K562 (cell line): ENCODE results near the gene PTOV1. TPM values are rescaled to one million over a fixed set of nuclear protein-coding genes. Genes with fewer than 3 reads are reported as not detected.

Experiments
- CTBP1 ChIP-seq: fragments of 450-650 bp; IDR thresholded peaks from 2 replicates; pipeline ENCODE4 v1.6.1; 2016; ENCODE audit warnings: borderline replicate concordance
- CXXC5 ChIP-seq: fragments of 250-450 bp; sonication (Bioruptor Pico); IDR thresholded peaks from 2 replicates; pipeline ENCODE4 v1.8.0; 2022; ENCODE audit warnings: inconsistent platforms, mild to moderate bottlenecking, moderate library complexity
- ETV1 ChIP-seq: fragments of 450-650 bp; conservative IDR thresholded peaks from 2 replicates; pipeline ENCODE4 v1.6.1; 2016; ENCODE audit warnings: missing genetic modification characterization, control low read depth, low read depth, missing compliant biosample characterization
- HSF4 ChIP-seq: fragments of 250-450 bp; sonication (Bioruptor Pico); IDR thresholded peaks from 2 replicates; pipeline ENCODE4 v2.1.2; 2022; ENCODE audit warnings: mild to moderate bottlenecking, moderate library complexity, borderline replicate concordance
- KLF13 ChIP-seq: fragments of 450-650 bp; IDR thresholded peaks from 2 replicates; pipeline ENCODE4 v1.6.1; 2016; ENCODE audit warnings: missing genetic modification characterization, low read depth, mild to moderate bottlenecking, missing compliant biosample characterization, moderate library complexity, borderline replicate concordance
- MAFK ChIP-seq: IDR thresholded peaks from 2 replicates; pipeline ENCODE4 v1.6.1; 2011; ENCODE audit warnings: low read length, improper control_type of control experiment
- NR4A1 ChIP-seq, 2 experiments: fragments of 250-450 bp in 1 of 2; fragments of 450-650 bp in 1 of 2; sonication (Bioruptor Pico) in 1 of 2; IDR thresholded peaks; 2 replicates each; pipeline versions ENCODE4 v1.4.0 to v1.6.1; 2016 to 2020; ENCODE audit warnings: mild to moderate bottlenecking in 2 of 2, missing compliant biosample characterization in 1 of 2, missing genetic modification characterization in 1 of 2, moderate library complexity in 1 of 2
- POU5F1 ChIP-seq: fragments of 150-350 bp; IDR thresholded peaks from 2 replicates; pipeline ENCODE4 v1.6.1; 2014; ENCODE audit warnings: borderline replicate concordance, low read length, low read depth, mild to moderate bottlenecking; ENCODE audit not compliant: partially characterized antibody
- RFX1 ChIP-seq: fragments of 450-650 bp; IDR thresholded peaks from 2 replicates; pipeline ENCODE4 v1.6.1; 2016; ENCODE audit warnings: mild to moderate bottlenecking, moderate library complexity
- SMAD3 ChIP-seq: fragments of 450-650 bp; formaldehyde crosslinking; conservative IDR thresholded peaks from 2 replicates; pipeline ENCODE4 v1.4.0; 2020; ENCODE audit warnings: mild to moderate bottlenecking
- STAT5B ChIP-seq: fragments of 250-450 bp; sonication (Bioruptor Pico); IDR thresholded peaks from 2 replicates; pipeline ENCODE4 v1.8.0; 2021; ENCODE audit warnings: mild to moderate bottlenecking, inconsistent platforms
- TCF7L2 ChIP-seq: fragments of 150-350 bp; IDR thresholded peaks from 2 replicates; pipeline ENCODE4 v1.6.1; 2016; ENCODE audit warnings: low read depth, mild to moderate bottlenecking, low read length, moderate library complexity
- ZBTB17 ChIP-seq: fragments of 450-650 bp; formaldehyde crosslinking; IDR thresholded peaks from 2 replicates; pipeline ENCODE4 v1.4.0; 2020; ENCODE audit warnings: mild to moderate bottlenecking
- ZNF561 ChIP-seq: fragments of 450-650 bp; formaldehyde crosslinking; conservative IDR thresholded peaks from 2 replicates; pipeline ENCODE4 v1.4.0; 2020; ENCODE audit warnings: mild to moderate bottlenecking, moderate library complexity
- polyA plus RNA-seq, 8 experiments: library from polyadenylated mRNA; depleted of rRNA in 4 of 8; stranded (reverse) in 5 of 8; unstranded in 3 of 8; fragments of >200 nt; fragmentation: Nextera tagmentation in 2 of 8; fragmentation: Illumina TruSeq in 1 of 8; extraction: Ambion mirVana in 2 of 8; extraction: Trizol in 1 of 8; gene quantifications; 2 replicates each; pipeline versions ENCODE4 v1.2.1 to v1.2.3, GENCODE V29; 2011 to 2014; ENCODE audit warnings: inconsistent platforms in 1 of 8, missing spikeins in 1 of 8
- total RNA-seq, 7 experiments: library from RNA; depleted of rRNA in 6 of 7; stranded (reverse); fragments of >200 nt in 6 of 7; fragmentation: Illumina TruSeq in 2 of 7; extraction: Trizol in 2 of 7; gene quantifications; 2 replicates each; pipeline versions ENCODE4 v1.2.1 to v1.2.3, GENCODE V29; 2011 to 2021; ENCODE audit warnings: low replicate concordance in 1 of 7
- TF ChIP-seq, protein P1 (sequence below): fragments of 450-650 bp; conservative IDR thresholded peaks from 2 replicates; pipeline ENCODE4 v1.6.1; 2016; ENCODE audit warnings: missing genetic modification characterization, low read depth, mild to moderate bottlenecking, control low read depth, missing compliant biosample characterization
- TF ChIP-seq, protein P2 (sequence below): fragments of 250-450 bp; sonication (Bioruptor Pico); IDR thresholded peaks from 2 replicates; pipeline ENCODE4 v1.8.0; 2021; ENCODE audit warnings: moderate library complexity, mild to moderate bottlenecking, inconsistent platforms
- TF ChIP-seq, protein P3 (sequence below), 2 experiments: IDR thresholded peaks; 2 replicates each; pipeline ENCODE4 v1.6.1; 2012; ENCODE audit warnings: improper control_type of control experiment in 2 of 2, low read depth in 2 of 2, low read length in 2 of 2, borderline replicate concordance in 1 of 2
- TF ChIP-seq, protein P4 (sequence below): fragments of 450-650 bp; IDR thresholded peaks from 2 replicates; pipeline ENCODE4 v1.6.1; 2017; ENCODE audit warnings: antibody characterized with exemption

PTOV1 gene
- total and polyA plus RNA-seq, 9 of the 15 experiments (the other 6 are each of a cell fraction or from before 2014, with no cell fraction given), result 4.9 to 169 (median 43.5) TPM

DNA sequence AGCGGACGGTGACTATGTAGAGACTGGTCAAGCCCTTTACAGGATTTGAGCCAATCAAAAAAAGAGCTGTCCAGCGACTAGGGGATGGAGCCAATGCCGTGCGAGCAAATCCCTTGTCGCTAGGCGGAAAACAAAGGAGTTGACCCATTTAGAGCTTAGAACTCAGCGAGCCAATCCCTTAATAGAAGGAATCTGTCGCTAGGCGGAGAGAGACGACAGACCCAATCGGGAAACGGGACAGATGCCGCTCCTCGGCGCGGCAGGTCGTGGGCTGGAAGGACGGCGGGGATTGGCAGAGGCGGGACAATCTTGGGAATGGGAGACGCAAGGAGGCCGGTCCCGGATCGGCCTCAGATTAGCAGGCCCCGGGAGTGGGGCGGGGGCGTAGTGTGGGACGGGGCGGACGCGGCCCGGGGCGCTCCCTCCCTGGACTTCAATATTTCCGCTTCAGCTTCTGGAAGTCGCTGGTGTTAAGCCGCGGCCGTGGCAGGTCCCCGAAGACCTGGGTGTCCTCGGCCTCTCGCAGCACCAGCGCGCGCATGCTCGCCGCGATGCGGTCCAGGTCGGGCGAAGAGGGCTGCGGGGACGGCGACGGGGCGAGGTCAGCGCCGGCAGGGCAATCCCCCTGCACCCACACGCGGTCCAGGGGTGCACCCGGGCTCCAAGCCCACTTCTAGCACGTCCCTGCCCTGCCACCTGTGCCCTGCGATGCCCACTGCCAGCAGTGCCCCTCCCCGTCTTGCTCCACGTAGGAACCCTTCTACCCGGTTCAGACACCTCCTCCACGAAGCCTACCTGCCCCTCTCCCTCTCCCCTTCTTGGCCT, 18.7 kb downstream of the PTOV1 start (continued):
- TF ChIP-seq CXXC5 (peak; percentile 93), SMAD3 (CRISPR knock-in tag) (no peak), NR4A1 (CRISPR knock-in tag; IDR thresholded peaks at IDR 0.05) (0 out of 2 replicates have a peak, but pooled peaks have one; percentile 34), NR4A1 (tag; IDR thresholded peaks at IDR 0.05) (no peak), TCF7L2 (no peak), RFX1 (peak; percentile 80; the same call in 1 of the 2 replicates), HSF4 (CRISPR knock-in tag) (no peak), POU5F1 (no peak), ETV1 (tag) (no peak), STAT5B (CRISPR knock-in tag) (no peak), KLF13 (0 out of 2 replicates have a peak, but pooled peaks have one; percentile 22), MAFK (no peak), ZNF561 (CRISPR knock-in tag) (no peak), ZBTB17 (CRISPR knock-in tag) (peak; percentile 29; the same call in 1 of the 2 replicates), CTBP1 (peak; percentile 23; the same call in 1 of the 2 replicates)
- TF ChIP-seq, protein P1, sequence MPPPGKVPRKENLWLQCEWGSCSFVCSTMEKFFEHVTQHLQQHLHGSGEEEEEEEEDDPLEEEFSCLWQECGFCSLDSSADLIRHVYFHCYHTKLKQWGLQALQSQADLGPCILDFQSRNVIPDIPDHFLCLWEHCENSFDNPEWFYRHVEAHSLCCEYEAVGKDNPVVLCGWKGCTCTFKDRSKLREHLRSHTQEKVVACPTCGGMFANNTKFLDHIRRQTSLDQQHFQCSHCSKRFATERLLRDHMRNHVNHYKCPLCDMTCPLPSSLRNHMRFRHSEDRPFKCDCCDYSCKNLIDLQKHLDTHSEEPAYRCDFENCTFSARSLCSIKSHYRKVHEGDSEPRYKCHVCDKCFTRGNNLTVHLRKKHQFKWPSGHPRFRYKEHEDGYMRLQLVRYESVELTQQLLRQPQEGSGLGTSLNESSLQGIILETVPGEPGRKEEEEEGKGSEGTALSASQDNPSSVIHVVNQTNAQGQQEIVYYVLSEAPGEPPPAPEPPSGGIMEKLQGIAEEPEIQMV (tag), result no peak
- TF ChIP-seq, protein P2, sequence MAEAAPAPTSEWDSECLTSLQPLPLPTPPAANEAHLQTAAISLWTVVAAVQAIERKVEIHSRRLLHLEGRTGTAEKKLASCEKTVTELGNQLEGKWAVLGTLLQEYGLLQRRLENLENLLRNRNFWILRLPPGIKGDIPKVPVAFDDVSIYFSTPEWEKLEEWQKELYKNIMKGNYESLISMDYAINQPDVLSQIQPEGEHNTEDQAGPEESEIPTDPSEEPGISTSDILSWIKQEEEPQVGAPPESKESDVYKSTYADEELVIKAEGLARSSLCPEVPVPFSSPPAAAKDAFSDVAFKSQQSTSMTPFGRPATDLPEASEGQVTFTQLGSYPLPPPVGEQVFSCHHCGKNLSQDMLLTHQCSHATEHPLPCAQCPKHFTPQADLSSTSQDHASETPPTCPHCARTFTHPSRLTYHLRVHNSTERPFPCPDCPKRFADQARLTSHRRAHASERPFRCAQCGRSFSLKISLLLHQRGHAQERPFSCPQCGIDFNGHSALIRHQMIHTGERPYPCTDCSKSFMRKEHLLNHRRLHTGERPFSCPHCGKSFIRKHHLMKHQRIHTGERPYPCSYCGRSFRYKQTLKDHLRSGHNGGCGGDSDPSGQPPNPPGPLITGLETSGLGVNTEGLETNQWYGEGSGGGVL (CRISPR knock-in tag), result no peak
- TF ChIP-seq, protein P3, sequence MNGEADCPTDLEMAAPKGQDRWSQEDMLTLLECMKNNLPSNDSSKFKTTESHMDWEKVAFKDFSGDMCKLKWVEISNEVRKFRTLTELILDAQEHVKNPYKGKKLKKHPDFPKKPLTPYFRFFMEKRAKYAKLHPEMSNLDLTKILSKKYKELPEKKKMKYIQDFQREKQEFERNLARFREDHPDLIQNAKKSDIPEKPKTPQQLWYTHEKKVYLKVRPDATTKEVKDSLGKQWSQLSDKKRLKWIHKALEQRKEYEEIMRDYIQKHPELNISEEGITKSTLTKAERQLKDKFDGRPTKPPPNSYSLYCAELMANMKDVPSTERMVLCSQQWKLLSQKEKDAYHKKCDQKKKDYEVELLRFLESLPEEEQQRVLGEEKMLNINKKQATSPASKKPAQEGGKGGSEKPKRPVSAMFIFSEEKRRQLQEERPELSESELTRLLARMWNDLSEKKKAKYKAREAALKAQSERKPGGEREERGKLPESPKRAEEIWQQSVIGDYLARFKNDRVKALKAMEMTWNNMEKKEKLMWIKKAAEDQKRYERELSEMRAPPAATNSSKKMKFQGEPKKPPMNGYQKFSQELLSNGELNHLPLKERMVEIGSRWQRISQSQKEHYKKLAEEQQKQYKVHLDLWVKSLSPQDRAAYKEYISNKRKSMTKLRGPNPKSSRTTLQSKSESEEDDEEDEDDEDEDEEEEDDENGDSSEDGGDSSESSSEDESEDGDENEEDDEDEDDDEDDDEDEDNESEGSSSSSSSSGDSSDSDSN (IDR thresholded peaks at IDR 0.05; ENCODE audit: borderline replicate concordance in 1 of 2, low read depth in 2 of 2, low read length in 2 of 2), result 0 out of 4 replicates have a peak, but pooled peaks of 1 of the 2 experiments have one; percentile 43
- TF ChIP-seq, protein P4, sequence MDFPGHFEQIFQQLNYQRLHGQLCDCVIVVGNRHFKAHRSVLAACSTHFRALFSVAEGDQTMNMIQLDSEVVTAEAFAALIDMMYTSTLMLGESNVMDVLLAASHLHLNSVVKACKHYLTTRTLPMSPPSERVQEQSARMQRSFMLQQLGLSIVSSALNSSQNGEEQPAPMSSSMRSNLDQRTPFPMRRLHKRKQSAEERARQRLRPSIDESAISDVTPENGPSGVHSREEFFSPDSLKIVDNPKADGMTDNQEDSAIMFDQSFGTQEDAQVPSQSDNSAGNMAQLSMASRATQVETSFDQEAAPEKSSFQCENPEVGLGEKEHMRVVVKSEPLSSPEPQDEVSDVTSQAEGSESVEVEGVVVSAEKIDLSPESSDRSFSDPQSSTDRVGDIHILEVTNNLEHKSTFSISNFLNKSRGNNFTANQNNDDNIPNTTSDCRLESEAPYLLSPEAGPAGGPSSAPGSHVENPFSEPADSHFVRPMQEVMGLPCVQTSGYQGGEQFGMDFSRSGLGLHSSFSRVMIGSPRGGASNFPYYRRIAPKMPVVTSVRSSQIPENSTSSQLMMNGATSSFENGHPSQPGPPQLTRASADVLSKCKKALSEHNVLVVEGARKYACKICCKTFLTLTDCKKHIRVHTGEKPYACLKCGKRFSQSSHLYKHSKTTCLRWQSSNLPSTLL, result peak; percentile 92
